Measurements from ENCODE around the gene UTP25. TPM values are rescaled to one million over a fixed set of nuclear protein-coding genes. Genes with fewer than 3 reads are reported as not detected.

The UTP25 gene
- total RNA-seq, 4 donors from 2014 or later: 3.5 to 14.9 (median 6.3) TPM

Other genes starting within 250 kb of the UTP25 start
- gene CAMK1G, start 244.3 kb upstream of the UTP25 start, total RNA-seq: not detected
- 100 to 1,000 TPM in 3 of 4 donors, 1 to 10 TPM in 1; 9.1 to 109 (median 104) TPM for gene LAMB3, start 175.5 kb upstream of the UTP25 start, total RNA-seq
- 10 to 100 TPM in 3 of 4 donors, 1 to 10 TPM in 1; 2.3 to 70.4 (median 14.1) TPM for gene G0S2, start 152.6 kb upstream of the UTP25 start, total RNA-seq
- gene HSD11B1, start 123.1 kb upstream of the UTP25 start, total RNA-seq: 1 to 10 TPM in 3 of 4 donors, not detected in 1; 4.2 to 8.6 (median 5.8) TPM
- 100 to 1,000 TPM in 1 of 4 donors, 10 to 100 TPM in 1, 1 to 10 TPM in 2; 7.4 to 102 (median 10.8) TPM for gene TRAF3IP3, start 71.9 kb upstream of the UTP25 start, total RNA-seq
- 1 to 10 TPM in 3 of 4 donors, under 1 TPM in 1; 0.83 to 1.9 (median 1.8) TPM for gene C1orf74, start 43.4 kb upstream of the UTP25 start, total RNA-seq
- gene IRF6, start 21.8 kb upstream of the UTP25 start, total RNA-seq: 10 to 100 TPM in 3 of 4 donors, 1 to 10 TPM in 1; 9.9 to 66.4 (median 52.2) TPM
- gene SYT14, start 110.2 kb downstream of the UTP25 start, total RNA-seq: under 1 TPM in 2 of 4 donors, not detected in 2; 0.27 to 0.83 TPM